ENCODE results near the gene CCDC171. TPM values are rescaled to one million over a fixed set of nuclear protein-coding genes. Genes with fewer than 3 reads are reported as not detected.

Gene CCDC171
- total and polyA plus RNA-seq, 10 of the 15 experiments (the other 5 are each of a cell fraction or from before 2014, with no cell fraction given), result 1.00 to 7.2 (median 2.8) TPM

GRCh38 chr9:15617782-15618181 lies 64.9 kb downstream of the CCDC171 start:
- H3K9ac ChIP-seq (ENCODE audit: control insufficient read depth, insufficient read depth, low read length), result no peak overlapping the region
- WGBS (ENCODE audit: insufficient coverage, insufficient replicate concordance, low lambda C conversion rate, missing lambda C conversion rate), result 95% methylated on average over 7 of the region's 7 CpGs
- H3K4me2 ChIP-seq (ENCODE audit: control insufficient read depth, insufficient read depth), result no peak overlapping the region
- no peaks in the 10 kb centered on the region for H3K79me2 ChIP-seq (ENCODE audit: control insufficient read depth, insufficient read depth, low read length)
- DNase-seq (ENCODE audit: low read depth, low spot score) (no peak), FAIRE-seq (no peak), ATAC-seq (no peak)
- intact Hi-C loops (cut with micrococcal nuclease; ENCODE audit: unreplicated experiment) (no loop called here), in situ Hi-C loops (cut with MboI) (loop anchor here (10.0 kb wide), 1 partner anchor 403 kb away; no protein-coding TSS in a partner anchor)
- no peak overlapping the region for H3K27ac ChIP-seq (ENCODE audit: control insufficient read depth, insufficient read depth)
- no peaks in the 10 kb centered on the region for H3K36me3 ChIP-seq (ENCODE audit: control insufficient read depth in 2 of 2, insufficient read depth in 2 of 2, low read length in 1 of 2)
- ChIA-PET CTCF (interaction anchor here (1.3 kb wide), 1 partner anchor 65 kb away, joined by 5 read pairs; the partner anchor contains the start of gene CCDC171), POLR2A (no interaction called here), RAD21 (ENCODE audit: unreplicated experiment) (no interaction called here), SMC1A (ENCODE audit: uncharacterized antibody, unreplicated experiment) (interaction anchor here (1.0 kb wide), 1 partner anchor 20 kb away, joined by 3 read pairs; no protein-coding TSS in a partner anchor)
- no TSS peak for BruUV-seq (replicated peaks)
- H2AFZ ChIP-seq (ENCODE audit: control insufficient read depth, low read depth, low read length), result no peak overlapping the region
- no peaks in the 10 kb centered on the region for H3K27me3 ChIP-seq (replicated peaks in 1 of 2; ENCODE audit: control insufficient read depth in 2 of 2, insufficient read depth in 2 of 2, low read length in 1 of 2)
- no peak overlapping the region for H3K4me3 ChIP-seq
- H3K4me1 ChIP-seq (ENCODE audit: control insufficient read depth, insufficient read depth, low read length), result no peaks in the 10 kb centered on the region
- H3K9me3 ChIP-seq (replicated peaks; ENCODE audit: control insufficient read depth, insufficient read depth, low read length), result no peaks in the 10 kb centered on the region; the same call in 2 of the 3 replicates
- no peaks in the 10 kb centered on the region for H4K20me1 ChIP-seq (ENCODE audit: control insufficient read depth, insufficient read depth)
- TF ChIP-seq ZBTB4 (CRISPR knock-in tag; IDR thresholded peaks at IDR 0.05) (no peak), TBL1XR1 (IDR thresholded peaks at IDR 0.05; ENCODE audit: low read depth, low read length) (no peak), KLF5 (IDR thresholded peaks at IDR 0.05; ENCODE audit: partially characterized antibody) (no peak), TCF7 (IDR thresholded peaks at IDR 0.05; ENCODE audit: borderline replicate concordance) (no peak), ELK1 (IDR thresholded peaks at IDR 0.05; ENCODE audit: low read depth, low read length) (no peak), EGR1 (IDR thresholded peaks at IDR 0.05; ENCODE audit: borderline replicate concordance in 1 of 2, low read depth in 2 of 2, low read length in 2 of 2) (no peak), ZNF274 (IDR thresholded peaks at IDR 0.05; ENCODE audit: insufficient read depth, insufficient read length) (no peak), ZNF24 (IDR thresholded peaks at IDR 0.05) (no peak), TARDBP (IDR thresholded peaks at IDR 0.05; ENCODE audit: borderline replicate concordance) (no peak), MXI1 (IDR thresholded peaks at IDR 0.05; ENCODE audit: low read depth, low read length) (no peak)
- TF ChIP-seq, protein P1, sequence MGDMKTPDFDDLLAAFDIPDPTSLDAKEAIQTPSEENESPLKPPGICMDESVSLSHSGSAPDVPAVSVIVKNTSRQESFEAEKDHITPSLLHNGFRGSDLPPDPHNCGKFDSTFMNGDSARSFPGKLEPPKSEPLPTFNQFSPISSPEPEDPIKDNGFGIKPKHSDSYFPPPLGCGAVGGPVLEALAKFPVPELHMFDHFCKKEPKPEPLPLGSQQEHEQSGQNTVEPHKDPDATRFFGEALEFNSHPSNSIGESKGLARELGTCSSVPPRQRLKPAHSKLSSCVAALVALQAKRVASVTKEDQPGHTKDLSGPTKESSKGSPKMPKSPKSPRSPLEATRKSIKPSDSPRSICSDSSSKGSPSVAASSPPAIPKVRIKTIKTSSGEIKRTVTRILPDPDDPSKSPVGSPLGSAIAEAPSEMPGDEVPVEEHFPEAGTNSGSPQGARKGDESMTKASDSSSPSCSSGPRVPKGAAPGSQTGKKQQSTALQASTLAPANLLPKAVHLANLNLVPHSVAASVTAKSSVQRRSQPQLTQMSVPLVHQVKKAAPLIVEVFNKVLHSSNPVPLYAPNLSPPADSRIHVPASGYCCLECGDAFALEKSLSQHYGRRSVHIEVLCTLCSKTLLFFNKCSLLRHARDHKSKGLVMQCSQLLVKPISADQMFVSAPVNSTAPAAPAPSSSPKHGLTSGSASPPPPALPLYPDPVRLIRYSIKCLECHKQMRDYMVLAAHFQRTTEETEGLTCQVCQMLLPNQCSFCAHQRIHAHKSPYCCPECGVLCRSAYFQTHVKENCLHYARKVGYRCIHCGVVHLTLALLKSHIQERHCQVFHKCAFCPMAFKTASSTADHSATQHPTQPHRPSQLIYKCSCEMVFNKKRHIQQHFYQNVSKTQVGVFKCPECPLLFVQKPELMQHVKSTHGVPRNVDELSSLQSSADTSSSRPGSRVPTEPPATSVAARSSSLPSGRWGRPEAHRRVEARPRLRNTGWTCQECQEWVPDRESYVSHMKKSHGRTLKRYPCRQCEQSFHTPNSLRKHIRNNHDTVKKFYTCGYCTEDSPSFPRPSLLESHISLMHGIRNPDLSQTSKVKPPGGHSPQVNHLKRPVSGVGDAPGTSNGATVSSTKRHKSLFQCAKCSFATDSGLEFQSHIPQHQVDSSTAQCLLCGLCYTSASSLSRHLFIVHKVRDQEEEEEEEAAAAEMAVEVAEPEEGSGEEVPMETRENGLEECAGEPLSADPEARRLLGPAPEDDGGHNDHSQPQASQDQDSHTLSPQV (IDR thresholded peaks at IDR 0.05), result no peak
- TF ChIP-seq, protein P2, sequence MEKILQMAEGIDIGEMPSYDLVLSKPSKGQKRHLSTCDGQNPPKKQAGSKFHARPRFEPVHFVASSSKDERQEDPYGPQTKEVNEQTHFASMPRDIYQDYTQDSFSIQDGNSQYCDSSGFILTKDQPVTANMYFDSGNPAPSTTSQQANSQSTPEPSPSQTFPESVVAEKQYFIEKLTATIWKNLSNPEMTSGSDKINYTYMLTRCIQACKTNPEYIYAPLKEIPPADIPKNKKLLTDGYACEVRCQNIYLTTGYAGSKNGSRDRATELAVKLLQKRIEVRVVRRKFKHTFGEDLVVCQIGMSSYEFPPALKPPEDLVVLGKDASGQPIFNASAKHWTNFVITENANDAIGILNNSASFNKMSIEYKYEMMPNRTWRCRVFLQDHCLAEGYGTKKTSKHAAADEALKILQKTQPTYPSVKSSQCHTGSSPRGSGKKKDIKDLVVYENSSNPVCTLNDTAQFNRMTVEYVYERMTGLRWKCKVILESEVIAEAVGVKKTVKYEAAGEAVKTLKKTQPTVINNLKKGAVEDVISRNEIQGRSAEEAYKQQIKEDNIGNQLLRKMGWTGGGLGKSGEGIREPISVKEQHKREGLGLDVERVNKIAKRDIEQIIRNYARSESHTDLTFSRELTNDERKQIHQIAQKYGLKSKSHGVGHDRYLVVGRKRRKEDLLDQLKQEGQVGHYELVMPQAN (conservative IDR thresholded peaks at IDR 0.05), result no peak

Measured in GM12878 (cell line).